LoVo (cell line): ENCODE measurements around the gene SKAP1.
A peak's percentile ranks its signal among the peaks of the same experiment; 100 is the strongest.

Experiments used
- DNase-seq: peaks from one replicate; pipeline ENCODE4 v3.0.0-alpha.2; 2016; ENCODE audit warnings: low spot score

Gene SKAP1

DNA sequence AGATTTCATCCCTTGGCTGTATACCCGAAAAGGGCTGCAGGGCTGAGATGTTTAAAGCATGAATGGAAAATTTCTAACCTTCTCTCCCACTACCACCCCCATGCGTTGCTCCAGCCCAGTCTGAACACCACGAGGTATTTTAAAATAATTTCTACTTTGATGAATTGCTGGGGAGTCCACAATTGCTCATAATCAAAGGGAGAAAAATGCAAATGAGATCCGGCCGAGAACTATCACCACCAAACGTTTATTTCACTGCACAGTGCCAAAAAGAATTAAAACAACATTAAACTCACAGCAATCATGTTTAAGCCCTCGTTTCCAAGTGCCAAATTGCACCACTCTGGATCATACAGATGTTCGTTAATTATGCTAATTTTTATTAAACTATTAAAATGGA is 285.8 kb downstream of the SKAP1 start:
- DNase-seq = no peak

DNA sequence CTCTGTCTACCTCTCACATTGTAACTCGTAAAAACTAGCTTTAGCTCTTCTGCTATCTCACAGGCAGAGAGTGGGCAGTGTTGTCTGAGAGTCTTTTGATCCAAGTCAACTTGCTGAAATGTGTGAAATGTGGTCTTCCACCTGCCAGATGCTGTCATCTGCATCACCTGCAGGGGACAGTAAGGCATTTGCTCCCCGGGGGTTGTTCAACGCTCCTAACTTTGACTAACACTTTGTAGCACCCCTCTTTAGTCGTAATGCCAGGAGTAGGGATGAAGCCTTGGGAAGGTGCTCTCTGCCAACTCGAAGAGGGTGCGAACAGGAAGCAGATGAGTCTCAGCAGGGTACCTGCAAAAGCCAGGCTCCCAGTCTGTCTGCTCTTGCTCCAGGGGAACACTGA is 286.4 kb downstream of the SKAP1 start:
- no peak for DNase-seq

DNA sequence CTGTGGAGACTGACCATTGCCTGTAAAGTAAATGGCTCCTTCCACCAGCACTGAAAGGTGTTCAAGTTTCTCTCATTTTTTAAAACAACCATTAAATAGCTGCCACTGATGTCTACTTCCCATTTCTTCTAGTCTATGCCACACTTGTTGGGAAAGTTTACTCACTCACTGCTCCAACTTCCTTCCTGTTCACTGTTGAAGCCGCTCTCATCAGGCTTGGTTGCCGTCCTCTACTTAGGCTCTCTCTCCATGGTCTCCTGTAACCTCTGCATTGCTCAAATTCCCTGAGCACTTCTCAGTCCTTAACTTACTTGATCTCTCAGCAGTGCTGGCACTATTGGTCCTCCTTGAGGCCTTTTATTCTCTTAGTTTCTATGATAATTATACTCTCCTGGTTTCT is 290.1 kb downstream of the SKAP1 start:
- DNase-seq = no peak

DNA sequence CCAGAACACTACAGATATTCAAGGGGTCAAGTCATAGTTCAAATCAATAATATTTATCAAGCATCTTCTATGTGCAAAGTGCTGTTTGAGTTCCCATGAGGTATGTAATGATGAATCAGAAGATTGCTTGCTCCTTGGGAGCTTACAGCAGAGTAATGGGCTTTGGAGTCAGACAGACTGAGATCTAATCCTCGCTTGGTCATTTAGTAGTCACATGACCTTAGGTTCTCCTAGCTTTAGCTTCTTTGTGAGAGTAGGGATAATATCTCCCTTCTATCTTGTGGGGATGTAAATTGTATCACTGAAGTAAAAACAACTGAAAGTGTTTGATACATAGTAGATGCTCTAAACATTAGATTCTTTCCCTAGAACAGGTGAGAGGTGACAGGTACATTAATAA is 292.4 kb downstream of the SKAP1 start:
- DNase-seq = no peak

DNA sequence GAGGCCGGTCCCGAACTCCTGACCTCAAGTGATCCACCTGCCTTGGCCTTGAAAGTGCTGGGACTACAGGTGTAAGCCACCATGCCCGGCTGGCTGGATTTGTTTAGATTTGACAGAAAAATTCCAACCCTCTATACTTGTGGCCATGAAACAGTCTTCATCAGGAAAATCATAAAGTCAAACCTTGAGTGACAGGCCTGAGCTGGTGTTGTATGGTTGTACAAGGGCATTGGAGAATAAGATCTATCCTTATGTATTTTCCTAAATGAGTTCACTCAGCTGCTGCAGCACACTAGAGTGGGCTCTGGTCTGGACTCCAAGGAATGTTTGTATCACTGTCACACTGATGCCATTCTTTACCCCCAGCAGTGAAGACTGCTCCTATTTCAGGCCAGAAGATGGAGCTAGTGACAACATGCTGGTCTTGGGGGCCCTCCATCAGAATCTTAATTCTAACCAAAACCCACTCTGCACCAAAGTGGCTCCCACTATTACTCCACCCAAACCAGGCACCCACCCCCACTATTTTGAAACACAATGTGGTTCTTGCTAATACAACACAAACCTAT is 295.0 kb downstream of the SKAP1 start:
- DNase-seq = no peak

DNA sequence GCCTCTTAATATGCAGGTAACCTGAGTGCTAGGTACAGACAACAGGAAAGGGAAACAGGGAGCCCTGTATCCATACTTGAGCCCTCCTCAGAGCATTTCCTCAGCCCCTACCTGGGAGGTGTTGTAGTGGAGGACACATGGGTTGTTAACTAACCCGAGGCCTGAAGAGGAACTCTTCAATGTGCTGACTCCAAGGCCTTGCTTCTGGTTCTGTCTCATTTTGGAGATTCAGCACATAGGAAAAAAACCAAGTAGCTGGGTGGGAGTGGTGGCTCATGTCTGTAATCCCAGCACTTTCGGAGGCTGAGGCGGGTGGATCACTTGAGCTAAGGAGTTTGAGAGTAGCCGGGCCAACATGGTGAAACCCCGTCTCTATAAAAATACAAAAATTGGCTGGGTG is 297.6 kb downstream of the SKAP1 start:
- DNase-seq = no peak

DNA sequence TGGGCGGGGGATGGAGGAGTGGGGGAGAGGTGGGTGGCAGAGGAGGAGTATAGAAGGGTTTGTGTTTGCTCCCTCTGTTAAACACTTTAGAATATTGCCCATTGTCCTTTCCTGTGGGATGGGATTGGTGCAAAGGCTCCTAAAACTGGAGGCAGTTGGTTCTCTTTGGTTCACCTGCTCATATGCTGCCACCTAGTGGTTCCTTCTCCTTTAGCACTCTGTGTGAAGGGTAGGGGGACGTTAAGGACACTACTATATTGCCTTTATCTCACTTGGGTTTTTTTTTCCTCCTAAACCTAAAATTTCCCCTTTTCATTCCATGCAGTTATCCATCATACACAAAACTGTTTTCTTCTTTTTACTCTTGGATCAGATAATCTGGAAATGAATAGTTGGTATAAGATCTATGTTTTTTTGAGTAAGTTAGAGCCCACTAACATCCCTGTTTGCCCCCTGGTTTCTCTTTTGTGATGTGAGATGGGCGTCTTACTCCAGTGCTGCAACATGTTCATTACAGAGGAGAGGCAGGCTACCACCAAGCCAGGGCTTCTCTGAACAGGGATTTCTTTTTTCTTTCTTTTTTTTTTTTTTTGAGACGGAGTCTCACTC is 298.7 kb downstream of the SKAP1 start:
- DNase-seq = peak; percentile 59

DNA sequence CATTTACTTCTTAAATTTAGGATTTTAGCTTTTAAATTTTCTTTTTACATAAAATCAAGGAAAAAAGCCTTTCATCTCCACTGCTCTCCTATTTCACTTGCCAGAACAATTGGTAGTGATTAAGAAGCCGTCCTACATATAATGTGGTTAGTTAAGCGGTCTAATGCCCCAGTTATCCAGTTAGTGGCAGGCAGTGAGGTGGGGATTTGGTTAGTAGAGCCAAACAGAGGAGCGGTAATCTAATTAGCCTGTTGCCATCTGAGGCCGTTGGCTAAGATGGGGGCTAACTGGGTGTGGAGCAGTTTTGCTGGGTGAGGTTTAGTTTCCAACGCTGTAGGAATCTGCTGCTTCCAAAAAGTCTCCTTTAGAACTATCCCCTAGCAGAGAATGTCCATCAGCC is 300.0 kb downstream of the SKAP1 start:
- DNase-seq = no peak

DNA sequence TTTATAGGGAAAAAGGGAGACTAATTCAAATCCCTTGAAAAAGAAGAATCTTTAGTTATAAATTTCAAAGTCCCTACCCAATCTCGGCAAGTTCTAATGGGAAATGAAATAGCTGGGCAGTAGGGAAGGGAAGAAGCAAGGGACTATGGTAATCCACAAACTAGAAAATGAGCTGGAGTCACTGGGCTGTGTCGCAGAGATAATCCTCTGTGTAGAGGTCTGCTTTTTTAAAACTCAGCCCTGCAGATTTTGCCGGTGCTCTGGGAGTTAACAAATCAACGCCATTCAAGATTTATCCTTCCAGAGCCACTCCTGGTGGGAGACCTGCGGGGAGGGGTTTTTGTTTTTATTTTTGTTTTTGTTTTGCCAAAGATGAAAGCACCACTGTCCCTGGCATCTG is 301.6 kb downstream of the SKAP1 start:
- no peak for DNase-seq

DNA sequence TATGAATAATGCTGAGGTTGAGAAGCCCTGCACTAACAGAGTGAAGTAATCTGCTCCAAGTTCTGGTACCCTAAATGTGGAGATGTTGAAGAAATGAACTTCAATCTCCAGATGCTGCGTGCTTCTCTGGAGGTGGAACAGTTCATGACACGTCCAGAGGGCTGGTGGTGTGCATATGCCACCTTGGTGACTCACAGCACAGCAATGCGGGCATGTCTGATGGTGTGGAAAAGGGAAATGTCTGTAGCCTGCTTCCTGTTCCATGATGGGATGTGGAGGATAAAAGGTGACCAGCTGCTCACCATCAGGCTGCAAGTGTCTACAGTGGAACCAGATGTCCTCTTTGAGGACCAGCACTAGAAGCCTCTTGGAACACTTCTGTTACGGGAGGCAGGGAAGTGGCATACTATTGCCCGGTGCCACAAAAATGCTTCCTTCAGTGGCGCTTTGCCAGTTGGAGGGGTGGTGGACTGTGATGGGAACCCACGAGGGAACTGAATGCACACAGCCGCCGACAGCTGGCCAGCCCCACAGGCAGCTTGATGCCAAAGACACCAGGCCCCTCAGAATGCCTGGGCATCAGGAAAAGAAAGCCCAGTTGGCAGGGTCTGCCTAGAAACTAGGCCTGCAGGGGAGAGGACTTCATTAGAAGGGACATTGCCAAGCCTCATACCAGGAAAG is 302.5 kb downstream of the SKAP1 start:
- peak; percentile 72 for DNase-seq

DNA sequence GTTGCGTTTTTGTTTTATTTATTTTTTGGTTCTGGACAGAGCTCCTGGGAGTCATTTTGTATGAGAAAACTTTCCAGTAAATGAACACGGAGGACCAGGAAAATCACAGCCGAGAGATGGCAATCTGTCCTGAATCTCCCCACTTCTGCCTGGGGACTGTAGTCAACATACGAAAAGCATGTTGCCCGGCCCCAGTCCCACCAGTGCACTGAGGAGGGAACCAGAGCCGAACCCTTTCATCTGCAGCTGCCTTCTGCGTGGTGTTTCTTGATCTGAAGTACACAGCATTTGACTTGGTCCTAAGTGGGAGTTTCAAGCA is 303.5 kb downstream of the SKAP1 start:
- no peak for DNase-seq

DNA sequence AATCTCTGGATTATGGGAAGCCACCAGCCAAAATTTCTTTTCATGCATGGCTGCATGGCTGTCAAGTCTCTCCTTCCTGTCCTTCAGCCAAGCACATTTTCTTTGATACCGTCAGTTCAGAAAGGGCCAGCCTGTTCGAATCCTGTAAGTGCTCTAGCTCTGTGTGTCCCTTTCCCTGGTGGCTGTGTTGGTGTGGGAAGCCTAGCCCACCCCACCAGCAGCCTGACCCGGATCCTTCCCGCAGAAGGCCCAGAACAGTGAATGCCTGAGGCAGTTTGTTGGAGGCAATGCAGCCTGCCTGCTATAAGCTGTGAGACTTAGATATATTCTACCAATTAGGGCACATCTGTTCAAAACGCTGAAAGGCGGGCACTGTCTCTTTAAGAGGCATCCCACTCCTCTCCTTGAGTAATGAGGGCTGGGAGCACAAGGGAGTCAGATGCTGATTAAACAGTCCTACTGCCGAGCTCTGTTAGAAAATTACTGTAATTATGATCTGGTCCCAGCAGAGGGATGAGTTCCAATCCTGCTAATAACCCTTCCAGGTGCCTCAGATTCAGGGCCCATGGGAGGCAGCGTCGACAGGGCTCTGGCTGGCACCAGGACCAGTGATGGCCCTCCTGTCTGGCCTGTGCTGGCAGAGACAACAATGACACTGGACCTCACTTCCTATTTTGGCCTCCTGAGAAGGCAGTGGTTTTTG is 304.0 kb downstream of the SKAP1 start:
- no peak for DNase-seq

DNA sequence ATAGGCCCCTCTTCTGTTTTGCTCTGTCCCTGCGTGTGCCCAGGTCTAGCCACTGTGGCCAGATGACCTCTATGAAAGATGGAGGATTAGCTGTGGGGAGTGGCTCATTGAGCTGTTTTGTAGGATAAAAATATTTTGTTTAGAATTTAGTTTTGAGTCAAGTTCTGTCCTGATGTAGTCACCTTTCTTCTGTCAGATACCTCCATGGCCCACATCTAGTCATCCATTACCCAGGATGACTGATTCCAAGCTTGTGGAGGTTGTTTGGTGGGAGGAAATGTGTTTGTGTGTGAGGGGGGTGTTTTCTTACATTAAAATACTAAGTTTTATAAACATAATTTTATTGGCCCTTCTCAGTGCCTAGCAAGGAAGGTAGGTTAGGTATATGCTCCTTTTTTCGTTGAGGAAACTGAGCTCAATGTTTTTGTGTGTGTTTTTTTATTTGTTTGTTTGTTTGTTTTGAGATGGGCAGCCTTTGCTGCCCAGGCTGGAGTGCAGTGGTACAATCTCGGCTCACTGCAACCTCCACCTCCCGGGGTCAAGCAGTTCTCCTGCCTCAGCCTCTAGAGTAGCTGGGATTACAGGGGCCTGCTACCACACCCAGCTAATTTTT is 306.1 kb downstream of the SKAP1 start:
- DNase-seq = no peak

DNA sequence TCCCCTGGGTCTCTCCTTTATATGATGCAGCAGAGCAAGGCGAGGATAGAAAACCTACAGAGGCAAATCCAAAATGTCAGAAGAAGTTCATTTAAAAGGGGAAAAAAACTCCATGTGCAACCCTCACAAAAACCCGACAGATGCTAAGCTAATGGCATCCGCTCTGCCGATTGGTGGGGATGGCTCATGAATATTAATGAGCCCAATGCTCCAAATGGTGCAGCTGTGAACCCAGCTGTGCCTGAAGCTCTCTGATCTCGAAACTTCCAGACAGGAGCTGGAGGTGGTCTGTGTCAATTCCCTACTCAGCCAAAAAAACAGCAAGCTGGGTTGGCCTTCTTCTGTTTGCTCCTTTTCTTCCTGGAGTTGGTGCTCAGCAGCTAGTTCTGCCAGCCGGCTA is 306.9 kb downstream of the SKAP1 start:
- no peak for DNase-seq

DNA sequence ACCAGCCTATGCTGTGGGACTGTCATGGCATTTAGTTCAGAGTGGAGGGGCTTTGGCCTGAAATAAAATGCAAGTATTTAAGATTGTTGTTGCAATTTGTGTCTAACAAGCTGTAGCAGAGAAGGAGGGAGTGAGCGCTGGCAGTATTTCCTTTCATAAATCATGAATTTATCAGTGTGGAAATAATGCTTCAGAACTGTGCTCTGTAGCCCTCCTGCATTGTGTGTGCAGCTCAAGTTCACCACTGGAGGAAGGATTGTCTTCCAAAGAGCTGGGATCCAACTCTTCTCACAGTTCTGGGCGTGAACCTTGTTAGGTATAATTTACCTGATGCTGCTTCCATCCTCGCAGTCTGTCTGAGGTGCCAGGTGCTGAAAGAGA is 307.4 kb downstream of the SKAP1 start:
- DNase-seq = no peak

DNA sequence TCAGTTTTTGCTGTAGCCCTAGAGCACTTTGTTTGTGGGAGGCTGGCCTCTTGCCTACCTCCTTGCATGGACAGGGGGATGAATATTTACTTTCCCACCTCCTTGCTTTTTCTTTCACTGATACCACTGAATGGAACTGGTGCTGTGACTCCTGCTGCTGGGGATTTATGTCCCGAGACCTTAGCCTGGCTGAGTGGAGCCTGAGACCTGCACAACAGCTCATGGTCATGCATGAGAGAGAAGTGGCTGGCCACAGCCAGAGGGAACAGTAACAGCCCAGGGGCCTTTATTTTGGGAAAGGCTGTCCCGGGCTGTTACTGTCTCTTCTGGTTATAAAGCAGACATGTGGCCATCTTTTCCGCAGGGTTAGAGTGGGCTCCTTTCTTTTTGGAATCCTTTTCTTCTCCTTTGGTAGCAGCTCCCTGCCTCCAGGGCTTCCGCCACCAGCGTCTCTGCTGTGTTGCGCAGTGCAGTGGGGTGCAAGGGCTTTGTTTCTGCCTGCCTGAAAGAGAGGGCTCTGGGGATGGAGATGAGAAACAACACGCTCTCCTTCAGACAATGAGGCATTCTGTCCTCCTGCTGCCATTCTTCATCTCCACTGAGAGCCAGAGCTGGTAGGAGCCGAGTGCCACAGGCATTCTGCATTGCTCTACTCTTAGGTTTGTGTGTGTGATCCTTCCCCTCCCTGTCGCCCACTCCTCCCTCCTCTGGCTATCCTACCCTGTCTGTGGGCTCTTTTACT is 307.9 kb downstream of the SKAP1 start:
- no peak for DNase-seq

DNA sequence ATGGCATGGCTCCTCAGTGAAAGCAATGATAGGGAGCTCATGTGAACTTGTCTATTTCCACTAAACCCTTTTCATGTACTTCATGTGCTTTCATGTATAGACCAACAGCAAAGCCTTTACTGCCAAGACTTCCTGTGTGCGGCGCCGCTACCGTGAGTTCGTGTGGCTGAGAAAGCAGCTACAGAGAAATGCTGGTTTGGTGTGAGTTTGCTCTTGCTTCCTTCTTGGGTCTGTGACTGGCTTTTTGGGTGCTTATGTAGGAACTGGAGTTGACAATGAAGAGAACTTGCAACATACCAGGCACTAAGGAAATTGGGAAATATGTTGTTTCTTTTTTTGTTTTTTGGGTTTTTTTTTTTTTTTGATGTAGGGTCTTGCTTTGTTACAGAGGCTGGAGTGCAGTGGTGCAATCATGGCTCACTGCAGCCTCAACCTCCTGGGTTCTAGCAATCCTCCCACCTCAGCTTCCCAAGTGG is 316.8 kb downstream of the SKAP1 start:
- DNase-seq = no peak

DNA sequence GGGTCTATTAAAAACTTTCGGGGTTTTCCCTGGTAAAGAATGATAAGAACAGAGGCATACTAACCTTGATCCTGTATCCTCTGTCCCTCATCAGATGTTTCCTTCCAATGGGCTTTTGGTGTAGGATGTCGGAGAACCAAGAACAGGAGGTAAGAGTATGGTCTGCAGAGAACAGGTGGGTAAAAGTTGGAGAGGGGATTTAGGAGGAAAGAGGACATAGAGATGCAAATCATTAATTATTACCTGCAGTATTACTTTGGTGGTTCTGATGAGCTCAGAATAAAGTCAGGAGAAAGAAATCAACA is 318.1 kb downstream of the SKAP1 start:
- no peak for DNase-seq

DNA sequence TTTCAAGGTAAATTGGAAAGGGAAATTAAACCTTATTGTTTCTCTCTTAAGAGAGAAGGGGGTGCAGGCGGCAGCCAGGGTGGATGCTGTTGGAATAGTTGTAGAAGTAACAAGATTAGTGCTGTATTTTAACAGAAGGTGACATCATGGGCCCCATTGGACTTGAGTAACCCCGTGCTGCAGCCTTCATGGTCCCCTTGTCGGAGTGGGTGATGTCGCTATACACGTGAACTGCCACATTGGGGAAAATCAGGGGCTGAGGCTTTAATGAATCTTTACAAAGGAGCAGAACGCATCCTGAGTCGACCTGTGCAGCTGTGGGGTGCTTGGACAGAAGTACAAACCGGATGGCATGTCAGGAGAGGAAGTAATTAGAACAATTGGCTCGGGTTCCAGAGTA is 319.3 kb downstream of the SKAP1 start:
- DNase-seq = no peak

DNA sequence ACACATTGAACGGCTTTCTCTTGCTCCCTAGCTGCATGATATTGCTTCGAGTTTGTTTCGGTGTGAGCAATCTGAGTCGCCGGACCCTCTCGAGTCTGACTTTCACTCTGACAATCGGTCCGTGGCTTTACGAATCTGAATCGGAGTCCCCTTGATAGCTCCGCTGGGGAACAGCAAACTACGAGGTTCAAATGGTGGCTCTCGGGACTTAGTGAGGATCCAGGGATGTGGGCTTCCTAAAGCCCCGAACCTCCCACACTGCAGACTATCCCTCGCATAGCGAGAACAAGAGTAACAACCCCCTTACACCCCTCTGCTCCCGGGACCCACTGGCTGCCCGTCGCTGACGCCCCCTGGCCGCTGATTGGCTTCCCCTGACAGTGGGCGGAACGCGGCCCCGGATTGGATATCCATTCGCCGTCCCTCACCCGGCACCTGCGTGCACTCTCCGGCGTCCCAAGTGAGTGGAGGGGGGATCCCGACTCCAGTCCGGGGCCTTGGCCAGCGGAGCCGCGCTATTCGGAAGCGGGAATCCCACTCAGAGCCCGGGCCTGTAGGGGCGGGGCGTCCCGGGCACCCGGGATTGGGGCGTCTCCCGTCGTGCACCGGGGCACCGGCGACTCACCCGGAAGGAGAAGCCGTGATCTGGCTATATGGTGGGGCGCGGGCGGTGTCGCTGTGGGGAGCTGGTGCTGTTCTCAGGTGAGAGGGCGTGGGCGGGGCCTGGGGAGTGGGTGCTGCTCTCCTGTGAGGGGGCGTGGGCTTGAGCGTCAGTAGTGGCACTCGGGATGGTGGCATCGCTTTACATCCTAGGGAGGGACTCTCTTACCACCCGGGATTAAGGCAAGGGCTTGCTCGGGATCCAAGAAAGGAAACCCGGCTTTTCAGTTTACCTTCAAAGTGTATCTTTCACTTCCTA is 322.6 kb downstream of the SKAP1 start, which contains the start of gene SNX11:
Gene SNX11 (plus strand): TSS at position 630 of the 919 bp plus-strand sequence. CDS start 4,278 bp downstream, outside the sequence.
- DNase-seq = peak; percentile 89

DNA sequence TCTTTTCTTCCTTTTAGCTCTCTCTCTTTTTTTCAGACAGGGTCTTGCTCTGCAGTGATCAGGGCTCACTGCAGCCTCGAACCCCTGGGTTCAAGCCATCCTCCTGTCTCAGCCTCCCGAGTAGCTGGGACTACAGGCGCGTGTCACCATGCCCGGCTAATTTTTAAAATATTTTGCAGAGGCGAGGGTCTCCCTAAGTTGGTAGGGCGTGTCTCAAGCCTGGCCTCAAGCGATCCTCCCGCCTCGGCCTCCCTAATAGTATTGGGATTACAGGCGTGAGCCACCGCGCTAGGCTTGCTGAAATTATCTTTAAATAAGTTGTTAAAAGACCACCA is 323.2 kb downstream of the SKAP1 start:
- DNase-seq = no peak
